RWPE2 (cell line): ENCODE data around the gene NUDT19.

ENCODE experiments used
- ATAC-seq: fragments of 200-7000 bp; cut with Tn5 transposase; 3 replicates; pipeline ENCODE4 v1.9.1; 2021; ENCODE audit warnings: low read depth
- DNase-seq: peaks from one replicate; pipeline ENCODE4 v3.0.0-alpha.2; 2020; ENCODE audit warnings: low spot score
- H3K27ac ChIP-seq: fragments of 450-650 bp; 2 replicates; pipeline ENCODE4 v1.5.1; 2017; ENCODE audit warnings: mild to moderate bottlenecking; ENCODE audit not compliant: poor library complexity, severe bottlenecking
- H3K27me3 ChIP-seq: fragments of 250-450 bp; sonication (Bioruptor Pico); 2 replicates; pipeline ENCODE4 v1.5.1; 2021; ENCODE audit warnings: mild to moderate bottlenecking, moderate library complexity; ENCODE audit not compliant: insufficient read depth, poor library complexity, severe bottlenecking
- H3K36me3 ChIP-seq: fragments of 250-450 bp; sonication (Bioruptor Pico); 2 replicates; pipeline ENCODE4 v1.5.1; 2020; ENCODE audit warnings: low read depth, mild to moderate bottlenecking, moderate library complexity
- H3K4me1 ChIP-seq: fragments of 250-450 bp; sonication (Bioruptor Pico); 2 replicates; pipeline ENCODE4 v1.5.1; 2021; ENCODE audit warnings: mild to moderate bottlenecking, moderate library complexity; ENCODE audit not compliant: insufficient read depth, poor library complexity, severe bottlenecking
- H3K4me3 ChIP-seq: fragments of 250-450 bp; sonication (Bioruptor Pico); 2 replicates; pipeline ENCODE4 v1.5.1; 2021; ENCODE audit warnings: mild to moderate bottlenecking, moderate library complexity; ENCODE audit not compliant: severe bottlenecking
- H3K9me3 ChIP-seq: fragments of 250-450 bp; sonication (Bioruptor Pico); 2 replicates; pipeline ENCODE4 v1.5.1; 2021; ENCODE audit warnings: mild to moderate bottlenecking, moderate library complexity; ENCODE audit not compliant: severe bottlenecking
- CTCF ChIP-seq: fragments of 450-650 bp; IDR thresholded peaks from one replicate; pipeline ENCODE4 v1.5.1; 2017; ENCODE audit warnings: mild to moderate bottlenecking, moderate library complexity; ENCODE audit not compliant: poor library complexity, severe bottlenecking

The NUDT19 gene

GRCh38 chr19:32674153-32674930, 17.3 kb upstream of the NUDT19 start:
- Histone ChIP-seq H3K36me3 (0 out of 2 replicates have a peak, but pooled peaks cover 2% of the 10 kb centered on the region), H3K27ac (peak overlapping the region; percentile 26), H3K4me3 (peak overlapping the region; percentile 67), H3K4me1 (no peaks in the 10 kb centered on the region), H3K9me3 (no peaks in the 10 kb centered on the region), H3K27me3 (peaks cover 25% of the 10 kb centered on the region)
- TF ChIP-seq CTCF: no peak
- DNase-seq (no peak), ATAC-seq (no peak)

GRCh38 chr19:32674931-32675719, 16.5 kb upstream of the NUDT19 start, which contains the start of gene ANKRD27:
Gene ANKRD27 (minus strand): TSS chr19:32675180. CDS start chr19:32659015, 16,165 bp downstream.
- H3K4me3 ChIP-seq: peak within 1 kb of the TSS; percentile 67
- peak within 1 kb of the TSS; percentile 26 for H3K27ac ChIP-seq
- H3K4me1 ChIP-seq: no peaks in the 10 kb centered on the region
- H3K9me3 ChIP-seq: no peaks in the 10 kb centered on the region
- DNase-seq: peak; percentile 97
- no peak for TF ChIP-seq CTCF
- ATAC-seq: peak; percentile 90
- H3K36me3 ChIP-seq: 0 out of 2 replicates have a peak, but pooled peaks cover 2% of the 10 kb centered on the region
- peaks cover 25% of the 10 kb centered on the region for H3K27me3 ChIP-seq

GRCh38 chr19:32675720-32676185, 15.9 kb upstream of the NUDT19 start, which contains the start of gene RGS9BP:
Gene RGS9BP (plus strand): TSS chr19:32675848. CDS start chr19:32676264, 416 bp downstream.
- Histone ChIP-seq H3K36me3 (0 out of 2 replicates have a peak, but pooled peaks cover 2% of the 10 kb centered on the region), H3K9me3 (no peaks in the 10 kb centered on the region), H3K27me3 (peaks cover 25% of the 10 kb centered on the region), H3K4me1 (no peaks in the 10 kb centered on the region), H3K4me3 (peak within 1 kb of the TSS; percentile 67), H3K27ac (peak within 1 kb of the TSS; percentile 26)
- DNase-seq: peak; percentile 80
- TF ChIP-seq CTCF: no peak
- peak; percentile 68 for ATAC-seq

GRCh38 chr19:32676186-32676894, 15.3 kb upstream of the NUDT19 start:
- Histone ChIP-seq H3K36me3 (0 out of 2 replicates have a peak, but pooled peaks cover 1% of the 10 kb centered on the region), H3K27ac (no peak overlapping the region), H3K4me1 (no peaks in the 10 kb centered on the region), H3K27me3 (peaks cover 25% of the 10 kb centered on the region), H3K4me3 (peak overlapping the region; percentile 67), H3K9me3 (no peaks in the 10 kb centered on the region)
- TF ChIP-seq CTCF: peak; percentile 24
- ATAC-seq (peak; percentile 15), DNase-seq (no peak)
